Adrenal gland (tissue), 12 donors: ENCODE data around the gene CDKN2A. TPM values are rescaled to one million over a fixed set of nuclear protein-coding genes. Genes with fewer than 3 reads are reported as not detected.

Experiments used
- DNase-seq, 7 donors: peaks; one replicate each; pipeline ENCODE4 v3.0.0-alpha.2; 2019 to 2020
- H3K27ac ChIP-seq, 5 donors: fragments of 200-600 bp; sonication (generic) in 4 of 5; 1 replicate in 3 of 5; 2 replicates in 2 of 5; pipeline versions ENCODE4 v1.5.1 to v1.8.0; 2016 to 2020; ENCODE audit warnings: mild to moderate bottlenecking in 1 of 5
- H3K27me3 ChIP-seq: fragments of 200-600 bp; 2 replicates; pipeline ENCODE4 v1.8.0; 2021
- H3K36me3 ChIP-seq, 2 donors: fragments of 200-600 bp; replicated peaks in 1 of 2; 1 replicate in 1 of 2; 2 replicates in 1 of 2; pipeline versions ENCODE4 v1.5.1 to v1.8.0; 2018 to 2022
- H3K4me1 ChIP-seq, 2 donors: fragments of 200-600 bp; replicated peaks in 1 of 2; 1 replicate in 1 of 2; 2 replicates in 1 of 2; pipeline versions ENCODE4 v1.5.1 to v1.8.0; 2018 to 2021
- H3K4me3 ChIP-seq, 4 donors: fragments of 200-600 bp; sonication (generic) in 3 of 4; one replicate each; pipeline ENCODE4 v1.5.1; 2016 to 2018
- H3K9me3 ChIP-seq, 3 donors: fragments of 200-600 bp; sonication (generic) in 1 of 3; replicated peaks in 1 of 3; 1 replicate in 2 of 3; 2 replicates in 1 of 3; pipeline versions ENCODE4 v1.5.1 to v1.8.0; 2016 to 2021
- POLR2A ChIP-seq, 2 donors: fragments of 450-650 bp; IDR thresholded peaks; one replicate each; pipeline ENCODE4 v1.6.1; 2017; ENCODE audit warnings: antibody characterized with exemption in 2 of 2, mild to moderate bottlenecking in 2 of 2, moderate library complexity in 1 of 2
- WGBS, 4 donors: extraction: QIAGEN DNeasy Blood & Tissue Kit in 2 of 4; methylation state at CpG; one replicate each; pipeline versions ENCODE4 v1.1.5 to v1.1.7; 2013 to 2017; 5-methylcytosine and 5-hydroxymethylcytosine counted together
- intact Hi-C, 2 donors: fragments of 100-400 bp; cut with DNase I; formaldehyde crosslinking; loops; one replicate each; pipeline versions ENCODE4 v1.14.1 to v1.15.0; 2022 to 2023
- polyA plus RNA-seq, 3 donors: library from polyadenylated mRNA; stranded (reverse); fragments of 200-250 nt in 2 of 3; fragments of 350-450 nt in 1 of 3; fragmentation: Illumina TruSeq in 1 of 3; extraction: RNeasy Lipid Tissue Mini Kit (QIAGEN cat#74804) in 1 of 3; gene quantifications; one replicate each; pipeline ENCODE4 v1.2.3, GENCODE V29; 2013 to 2014
- total RNA-seq, 9 donors: library from RNA; depleted of rRNA in 4 of 9; stranded (reverse); fragments of >200 nt in 4 of 9; fragments of 120-200 nt in 1 of 9; fragmentation: NEBNext Ultra II Directional in 1 of 9; extraction: Animal tissue kit (Norgen Biotek cat#: 25700) in 1 of 9; gene quantifications; one replicate each; pipeline versions ENCODE4 v1.1.0 to v1.2.4, GENCODE V29; 2013 to 2023
- TF ChIP-seq, protein P1 (sequence below), 6 experiments: fragments of 450-650 bp in 4 of 6; fragments of 200-600 bp in 2 of 6; sonication (generic) in 1 of 6; IDR thresholded peaks; 1 replicate in 5 of 6; 2 replicates in 1 of 6; pipeline versions ENCODE4 v1.5.1 to v1.8.0; 2016 to 2021; ENCODE audit warnings: antibody characterized with exemption in 6 of 6, mild to moderate bottlenecking in 2 of 6, moderate library complexity in 1 of 6
- donor health status: healthy with polysubstance abuse.
- donor health status: Bipolar disorder and iron deficiency.
- donor health status: DM: yes; HTN: yes; CAD: no.
- donor health status: DM: no; HTN: no; CAD: no.
- donor health status: DM: no; HTN: no; CAD: no.
- donor health status: DM: yes; HTN: yes; CAD: no.

CDKN2A gene
- total and polyA plus RNA-seq, 12 donors = 0.39 to 34.5 (median 13.7) TPM

DNA sequence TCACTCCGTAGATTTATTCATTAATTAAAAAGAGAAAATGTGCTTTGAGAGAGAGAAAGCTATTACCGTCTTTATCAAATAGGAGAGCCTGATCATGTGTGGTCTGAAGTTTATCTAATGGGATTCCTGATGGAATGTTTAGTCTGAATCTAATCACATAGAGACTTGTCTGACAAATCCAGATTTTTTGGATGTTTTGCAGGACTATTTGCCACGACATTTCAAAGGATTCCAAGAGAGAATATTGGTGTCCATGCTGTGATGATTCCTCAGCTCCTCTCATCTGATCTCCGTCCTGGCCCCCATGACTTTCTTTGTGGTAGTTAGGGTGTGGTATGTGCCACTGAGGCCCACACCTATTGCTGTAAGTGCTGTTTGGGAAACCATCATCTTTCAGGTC is 35.0 kb upstream of the CDKN2A start:
- 77 to 92% (median 85%) methylated on average over 4 of the region's 4 CpGs for WGBS, 4 donors
- H3K36me3 ChIP-seq = no peaks in the 10 kb centered on the region
- H3K4me1 ChIP-seq = no peaks in the 10 kb centered on the region
- H3K9me3 ChIP-seq = no peaks in the 10 kb centered on the region
- DNase-seq = no peak
- no peak for TF ChIP-seq POLR2A (IDR thresholded peaks at IDR 0.05)
- TF ChIP-seq, protein P1, sequence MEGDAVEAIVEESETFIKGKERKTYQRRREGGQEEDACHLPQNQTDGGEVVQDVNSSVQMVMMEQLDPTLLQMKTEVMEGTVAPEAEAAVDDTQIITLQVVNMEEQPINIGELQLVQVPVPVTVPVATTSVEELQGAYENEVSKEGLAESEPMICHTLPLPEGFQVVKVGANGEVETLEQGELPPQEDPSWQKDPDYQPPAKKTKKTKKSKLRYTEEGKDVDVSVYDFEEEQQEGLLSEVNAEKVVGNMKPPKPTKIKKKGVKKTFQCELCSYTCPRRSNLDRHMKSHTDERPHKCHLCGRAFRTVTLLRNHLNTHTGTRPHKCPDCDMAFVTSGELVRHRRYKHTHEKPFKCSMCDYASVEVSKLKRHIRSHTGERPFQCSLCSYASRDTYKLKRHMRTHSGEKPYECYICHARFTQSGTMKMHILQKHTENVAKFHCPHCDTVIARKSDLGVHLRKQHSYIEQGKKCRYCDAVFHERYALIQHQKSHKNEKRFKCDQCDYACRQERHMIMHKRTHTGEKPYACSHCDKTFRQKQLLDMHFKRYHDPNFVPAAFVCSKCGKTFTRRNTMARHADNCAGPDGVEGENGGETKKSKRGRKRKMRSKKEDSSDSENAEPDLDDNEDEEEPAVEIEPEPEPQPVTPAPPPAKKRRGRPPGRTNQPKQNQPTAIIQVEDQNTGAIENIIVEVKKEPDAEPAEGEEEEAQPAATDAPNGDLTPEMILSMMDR (IDR thresholded peaks at IDR 0.05) = no peak
- no peak overlapping the region for H3K4me3 ChIP-seq
- H3K27ac ChIP-seq = no peak overlapping the region
- intact Hi-C loops = loop anchor here in 1 of 2 donors (10.0 kb wide), 1 partner anchor 214 kb away; no protein-coding TSS in a partner anchor
- no peaks in the 10 kb centered on the region for H3K27me3 ChIP-seq

GRCh38 chr9:22028394-22028793 is 34.2 kb upstream of the CDKN2A start:
- no peak for TF ChIP-seq POLR2A (IDR thresholded peaks at IDR 0.05)
- TF ChIP-seq, protein P1 (IDR thresholded peaks at IDR 0.05) = no peak
- Histone ChIP-seq H3K4me3 (no peak overlapping the region), H3K4me1 (no peaks in the 10 kb centered on the region), H3K27ac (no peak overlapping the region), H3K36me3 (no peaks in the 10 kb centered on the region), H3K9me3 (no peaks in the 10 kb centered on the region), H3K27me3 (no peaks in the 10 kb centered on the region)
- DNase-seq = no peak
- intact Hi-C loops = loop anchor here in 1 of 2 donors (10.0 kb wide), 1 partner anchor 214 kb away; no protein-coding TSS in a partner anchor

- H3K4me3 ChIP-seq = no peak overlapping the region
- no peak for TF ChIP-seq POLR2A (IDR thresholded peaks at IDR 0.05)
- TF ChIP-seq, protein P1 (IDR thresholded peaks at IDR 0.05) = no peak
- intact Hi-C loops = loop anchor here in 1 of 2 donors (10.0 kb wide), 1 partner anchor 212 kb away; no protein-coding TSS in a partner anchor
- DNase-seq = no peak
- 60 to 67% (median 63%) methylated on average over 4 to 6 of the region's 6 CpGs for WGBS, 4 donors
- H3K9me3 ChIP-seq = no peaks in the 10 kb centered on the region
- H3K27me3 ChIP-seq = no peaks in the 10 kb centered on the region
- H3K36me3 ChIP-seq = no peaks in the 10 kb centered on the region
- no peak overlapping the region for H3K27ac ChIP-seq
- H3K4me1 ChIP-seq = no peaks in the 10 kb centered on the region
Measured at GRCh38 chr9:22026696-22027095, 32.5 kb upstream of the CDKN2A start.

DNA sequence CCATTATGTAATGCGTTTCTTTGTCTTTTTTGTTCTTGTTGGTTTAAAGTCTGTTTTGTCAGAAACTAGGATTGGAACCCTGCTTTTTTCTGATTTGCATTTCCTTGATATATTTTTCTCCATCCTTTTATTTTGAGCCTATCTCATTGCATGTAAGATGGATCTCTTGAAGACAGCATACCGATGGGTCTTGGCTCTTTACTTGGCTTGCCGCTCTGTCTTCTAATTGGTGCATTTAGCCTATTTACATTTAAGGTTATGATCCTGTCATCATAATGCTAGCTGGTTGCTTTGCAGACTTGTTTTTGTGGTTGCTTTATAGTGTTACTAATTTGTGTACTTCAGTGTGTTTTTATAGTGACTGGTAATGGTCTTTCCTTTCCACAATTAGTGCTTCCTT is 28.2 kb upstream of the CDKN2A start:
- TF ChIP-seq, protein P1 (IDR thresholded peaks at IDR 0.05) = no peak
- TF ChIP-seq POLR2A (IDR thresholded peaks at IDR 0.05) = no peak
- H3K9me3 ChIP-seq = no peaks in the 10 kb centered on the region
- WGBS, 4 donors = 94 to 99% (median 97%) methylated on average over 3 of the region's 3 CpGs
- H3K27ac ChIP-seq = no peak overlapping the region
- intact Hi-C loops = loop anchor here in 1 of 2 donors (10.0 kb wide), 1 partner anchor 208 kb away; no protein-coding TSS in a partner anchor
- H3K27me3 ChIP-seq = no peaks in the 10 kb centered on the region
- no peak for DNase-seq
- H3K4me1 ChIP-seq = no peaks in the 10 kb centered on the region
- no peak overlapping the region for H3K4me3 ChIP-seq
- no peaks in the 10 kb centered on the region for H3K36me3 ChIP-seq
